Caco-2 (cell line): Measurements from ENCODE around the gene CARS1. TPM values are rescaled to one million over a fixed set of nuclear protein-coding genes. Genes with fewer than 3 reads are reported as not detected.

Source experiments
- BruUV-seq: library from RNA; stranded (reverse); fragments of 400-500 nt; replicated peaks from 2 replicates; lab custom pipeline; 2021; lab: Mats Ljungman, UMichigan
- CTCF ChIA-PET: fragments of 300-600 bp; sonication (Branson Sonifier 250); formaldehyde crosslinking; loops from one replicate; lab custom pipeline; 2022; ENCODE audit warnings: antibody characterized with exemption; lab: Charles Lee
- POLR2A ChIA-PET: fragments of 300-600 bp; sonication (Branson Sonifier 250); formaldehyde crosslinking; loops from one replicate; lab custom pipeline; 2022; ENCODE audit warnings: antibody characterized with exemption; lab: Charles Lee
- DNase-seq, 2 experiments: peaks; one replicate each; pipeline versions ENCODE4 v3.0.0 to v3.0.0-alpha.2; 2020 to 2022
- H3K27me3 ChIP-seq: replicated peaks from 2 replicates; pipeline ENCODE4 v1.6.0; 2011; ENCODE audit warnings: low read length; ENCODE audit not compliant: control insufficient read depth, insufficient read depth
- H3K36me3 ChIP-seq: 2 replicates; pipeline ENCODE4 v1.5.1; 2011; ENCODE audit warnings: low read length; ENCODE audit not compliant: control insufficient read depth, insufficient read depth
- H3K4me1 ChIP-seq: fragments of 250-450 bp; sonication (Bioruptor Pico); 2 replicates; pipeline ENCODE4 v1.5.1; 2020; ENCODE audit warnings: mild to moderate bottlenecking
- H3K4me3 ChIP-seq: 2 replicates; pipeline ENCODE4 v1.5.1; 2011; ENCODE audit warnings: low read depth, mild to moderate bottlenecking, control low read depth, low read length
- H3K9me3 ChIP-seq: fragments of 250-450 bp; sonication (Bioruptor Pico); 2 replicates; pipeline ENCODE4 v1.5.1; 2020; ENCODE audit warnings: mild to moderate bottlenecking, moderate library complexity
- H3K27ac Mint-ChIP-seq: one replicate; pipeline ENCODE4 v1.8.0; 2022; ENCODE audit warnings: mixed read lengths; ENCODE audit not compliant: unreplicated experiment
- H3K27me3 Mint-ChIP-seq: one replicate; pipeline ENCODE4 v1.8.0; 2022; ENCODE audit warnings: mixed read lengths; ENCODE audit not compliant: insufficient read depth, unreplicated experiment
- H3K36me3 Mint-ChIP-seq: one replicate; pipeline ENCODE4 v1.8.0; 2022; ENCODE audit warnings: mild to moderate bottlenecking, mixed read lengths; ENCODE audit not compliant: insufficient read depth, unreplicated experiment
- H3K4me1 Mint-ChIP-seq: one replicate; pipeline ENCODE4 v1.8.0; 2022; ENCODE audit warnings: low read depth, mixed read lengths; ENCODE audit not compliant: unreplicated experiment
- H3K4me3 Mint-ChIP-seq: one replicate; pipeline ENCODE4 v1.8.0; 2022; ENCODE audit warnings: mild to moderate bottlenecking, moderate library complexity, mixed read lengths; ENCODE audit not compliant: unreplicated experiment
- H3K9me3 Mint-ChIP-seq: one replicate; pipeline ENCODE4 v1.8.0; 2022; ENCODE audit warnings: mixed read lengths; ENCODE audit not compliant: unreplicated experiment
- CTCF ChIP-seq, 2 experiments: fragments of 200-600 bp in 1 of 2; IDR thresholded peaks; 1 replicate in 1 of 2; 2 replicates in 1 of 2; pipeline versions ENCODE4 v1.5.1 to v1.8.0; 2011 to 2022; ENCODE audit warnings: antibody characterized with exemption in 1 of 2, control low read depth in 1 of 2, inconsistent platforms in 1 of 2, low read depth in 1 of 2, low read length in 1 of 2, mild to moderate bottlenecking in 1 of 2, moderate library complexity in 1 of 2; ENCODE audit not compliant: insufficient read depth in 1 of 2, severe bottlenecking in 1 of 2, unreplicated experiment in 1 of 2
- intact Hi-C: fragments of 100-400 bp; cut with micrococcal nuclease; formaldehyde crosslinking; loops from one replicate; pipeline ENCODE4 v1.10.0; 2022; ENCODE audit not compliant: unreplicated experiment
- total RNA-seq: library from RNA; stranded (reverse); gene quantifications from 2 replicates; pipeline ENCODE4 v1.2.3, GENCODE V29; 2022

The CARS1 gene
- total RNA-seq, 1 experiment from 2014 or later: 121 TPM

GRCh38 chr11:3102641-3102921, 45.4 kb upstream of the CARS1 start:
- ChIA-PET POLR2A (no interaction called here), CTCF (no interaction called here)
- H3K4me1 Mint-ChIP-seq: no peaks in the 10 kb centered on the region
- intact Hi-C loops: no loop called here
- H3K9me3 Mint-ChIP-seq: no peaks in the 10 kb centered on the region
- H3K36me3 Mint-ChIP-seq: no peaks in the 10 kb centered on the region
- Histone ChIP-seq H3K4me1 (no peaks in the 10 kb centered on the region), H3K9me3 (no peaks in the 10 kb centered on the region), H3K4me3 (no peak overlapping the region), H3K27me3 (no peaks in the 10 kb centered on the region), H3K36me3 (no peaks in the 10 kb centered on the region)
- no peak for TF ChIP-seq CTCF (IDR thresholded peaks at IDR 0.05; ENCODE audit: insufficient read depth in 1 of 2, low read depth in 1 of 2, low read length in 1 of 2, severe bottlenecking in 1 of 2, unreplicated experiment in 1 of 2)
- peaks cover 7% of the 10 kb centered on the region for H3K27me3 Mint-ChIP-seq
- DNase-seq: no peak
- H3K4me3 Mint-ChIP-seq: no peak overlapping the region
- no TSS peak for BruUV-seq
- no peak overlapping the region for H3K27ac Mint-ChIP-seq

- Histone ChIP-seq H3K9me3 (no peaks in the 10 kb centered on the region), H3K36me3 (no peaks in the 10 kb centered on the region), H3K4me1 (no peaks in the 10 kb centered on the region), H3K4me3 (no peak overlapping the region), H3K27me3 (no peaks in the 10 kb centered on the region)
- no TSS peak for BruUV-seq
- CTCF ChIA-PET: no interaction called here
- Mint-ChIP-seq H3K9me3 (no peaks in the 10 kb centered on the region), H3K36me3 (no peaks in the 10 kb centered on the region), H3K27me3 (peaks cover 7% of the 10 kb centered on the region), H3K4me1 (no peaks in the 10 kb centered on the region), H3K27ac (no peak overlapping the region), H3K4me3 (no peak overlapping the region)
- intact Hi-C loops: no loop called here
- DNase-seq: no peak
- POLR2A ChIA-PET: no interaction called here
- no peak for TF ChIP-seq CTCF (IDR thresholded peaks at IDR 0.05; ENCODE audit: insufficient read depth in 1 of 2, low read depth in 1 of 2, low read length in 1 of 2, severe bottlenecking in 1 of 2, unreplicated experiment in 1 of 2)
Measured at GRCh38 chr11:3101921-3102640, 44.9 kb upstream of the CARS1 start.

- H3K4me1 Mint-ChIP-seq: no peaks in the 10 kb centered on the region
- CTCF ChIA-PET: no interaction called here
- no peaks in the 10 kb centered on the region for H3K9me3 Mint-ChIP-seq
- POLR2A ChIA-PET: no interaction called here
- Histone ChIP-seq H3K36me3 (no peaks in the 10 kb centered on the region), H3K9me3 (no peaks in the 10 kb centered on the region), H3K4me3 (no peak overlapping the region), H3K27me3 (no peaks in the 10 kb centered on the region), H3K4me1 (no peaks in the 10 kb centered on the region)
- BruUV-seq: no TSS peak
- TF ChIP-seq CTCF (IDR thresholded peaks at IDR 0.05; ENCODE audit: insufficient read depth in 1 of 2, low read depth in 1 of 2, low read length in 1 of 2, severe bottlenecking in 1 of 2, unreplicated experiment in 1 of 2): no peak
- H3K27me3 Mint-ChIP-seq: peaks cover 23% of the 10 kb centered on the region
- no peak for DNase-seq
- no peak overlapping the region for H3K4me3 Mint-ChIP-seq
- no peak overlapping the region for H3K27ac Mint-ChIP-seq
- intact Hi-C loops: no loop called here
- H3K36me3 Mint-ChIP-seq: no peaks in the 10 kb centered on the region
Measured at GRCh38 chr11:3099178-3099577, 42.0 kb upstream of the CARS1 start.
